GM19328 (cell line): ENCODE results near the gene SOX4.

Experiments
- ATAC-seq: cut with Tn5 transposase; IDR thresholded peaks from one replicate; pipeline ENCODE4 v1.9.1; 2021; ENCODE audit warnings: mild to moderate bottlenecking, moderate library complexity; ENCODE audit not compliant: unreplicated experiment

SOX4 gene

DNA sequence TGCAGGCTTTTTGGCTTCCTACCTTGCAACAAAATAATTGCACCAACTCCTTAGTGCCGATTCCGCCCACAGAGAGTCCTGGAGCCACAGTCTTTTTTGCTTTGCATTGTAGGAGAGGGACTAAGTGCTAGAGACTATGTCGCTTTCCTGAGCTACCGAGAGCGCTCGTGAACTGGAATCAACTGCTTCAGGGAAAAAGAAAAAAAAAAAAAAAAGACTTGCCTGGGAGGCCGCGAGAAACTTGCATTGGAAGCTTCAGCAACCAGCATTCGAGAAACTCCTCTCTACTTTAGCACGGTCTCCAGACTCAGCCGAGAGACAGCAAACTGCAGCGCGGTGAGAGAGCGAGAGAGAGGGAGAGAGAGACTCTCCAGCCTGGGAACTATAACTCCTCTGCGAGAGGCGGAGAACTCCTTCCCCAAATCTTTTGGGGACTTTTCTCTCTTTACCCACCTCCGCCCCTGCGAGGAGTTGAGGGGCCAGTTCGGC lies 420 bp downstream of the SOX4 start:
- ATAC-seq, result peak; percentile 10

DNA sequence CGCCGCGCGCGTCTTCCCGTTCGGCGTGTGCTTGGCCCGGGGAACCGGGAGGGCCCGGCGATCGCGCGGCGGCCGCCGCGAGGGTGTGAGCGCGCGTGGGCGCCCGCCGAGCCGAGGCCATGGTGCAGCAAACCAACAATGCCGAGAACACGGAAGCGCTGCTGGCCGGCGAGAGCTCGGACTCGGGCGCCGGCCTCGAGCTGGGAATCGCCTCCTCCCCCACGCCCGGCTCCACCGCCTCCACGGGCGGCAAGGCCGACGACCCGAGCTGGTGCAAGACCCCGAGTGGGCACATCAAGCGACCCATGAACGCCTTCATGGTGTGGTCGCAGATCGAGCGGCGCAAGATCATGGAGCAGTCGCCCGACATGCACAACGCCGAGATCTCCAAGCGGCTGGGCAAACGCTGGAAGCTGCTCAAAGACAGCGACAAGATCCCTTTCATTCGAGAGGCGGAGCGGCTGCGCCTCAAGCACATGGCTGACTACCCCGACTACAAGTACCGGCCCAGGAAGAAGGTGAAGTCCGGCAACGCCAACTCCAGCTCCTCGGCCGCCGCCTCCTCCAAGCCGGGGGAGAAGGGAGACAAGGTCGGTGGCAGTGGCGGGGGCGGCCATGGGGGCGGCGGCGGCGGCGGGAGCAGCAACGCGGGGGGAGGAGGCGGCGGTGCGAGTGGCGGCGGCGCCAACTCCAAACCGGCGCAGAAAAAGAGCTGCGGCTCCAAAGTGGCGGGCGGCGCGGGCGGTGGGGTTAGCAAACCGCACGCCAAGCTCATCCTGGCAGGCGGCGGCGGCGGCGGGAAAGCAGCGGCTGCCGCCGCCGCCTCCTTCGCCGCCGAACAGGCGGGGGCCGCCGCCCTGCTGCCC lies 1.1 kb downstream of the SOX4 start:
- ATAC-seq, result peak; percentile 13

DNA sequence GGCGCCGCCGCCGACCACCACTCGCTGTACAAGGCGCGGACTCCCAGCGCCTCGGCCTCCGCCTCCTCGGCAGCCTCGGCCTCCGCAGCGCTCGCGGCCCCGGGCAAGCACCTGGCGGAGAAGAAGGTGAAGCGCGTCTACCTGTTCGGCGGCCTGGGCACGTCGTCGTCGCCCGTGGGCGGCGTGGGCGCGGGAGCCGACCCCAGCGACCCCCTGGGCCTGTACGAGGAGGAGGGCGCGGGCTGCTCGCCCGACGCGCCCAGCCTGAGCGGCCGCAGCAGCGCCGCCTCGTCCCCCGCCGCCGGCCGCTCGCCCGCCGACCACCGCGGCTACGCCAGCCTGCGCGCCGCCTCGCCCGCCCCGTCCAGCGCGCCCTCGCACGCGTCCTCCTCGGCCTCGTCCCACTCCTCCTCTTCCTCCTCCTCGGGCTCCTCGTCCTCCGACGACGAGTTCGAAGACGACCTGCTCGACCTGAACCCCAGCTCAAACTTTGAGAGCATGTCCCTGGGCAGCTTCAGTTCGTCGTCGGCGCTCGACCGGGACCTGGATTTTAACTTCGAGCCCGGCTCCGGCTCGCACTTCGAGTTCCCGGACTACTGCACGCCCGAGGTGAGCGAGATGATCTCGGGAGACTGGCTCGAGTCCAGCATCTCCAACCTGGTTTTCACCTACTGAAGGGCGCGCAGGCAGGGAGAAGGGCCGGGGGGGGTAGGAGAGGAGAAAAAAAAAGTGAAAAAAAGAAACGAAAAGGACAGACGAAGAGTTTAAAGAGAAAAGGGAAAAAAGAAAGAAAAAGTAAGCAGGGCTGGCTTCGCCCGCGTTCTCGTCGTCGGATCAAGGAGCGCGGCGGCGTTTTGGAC lies 2.0 kb downstream of the SOX4 start:
- peak; percentile 19 for ATAC-seq

DNA sequence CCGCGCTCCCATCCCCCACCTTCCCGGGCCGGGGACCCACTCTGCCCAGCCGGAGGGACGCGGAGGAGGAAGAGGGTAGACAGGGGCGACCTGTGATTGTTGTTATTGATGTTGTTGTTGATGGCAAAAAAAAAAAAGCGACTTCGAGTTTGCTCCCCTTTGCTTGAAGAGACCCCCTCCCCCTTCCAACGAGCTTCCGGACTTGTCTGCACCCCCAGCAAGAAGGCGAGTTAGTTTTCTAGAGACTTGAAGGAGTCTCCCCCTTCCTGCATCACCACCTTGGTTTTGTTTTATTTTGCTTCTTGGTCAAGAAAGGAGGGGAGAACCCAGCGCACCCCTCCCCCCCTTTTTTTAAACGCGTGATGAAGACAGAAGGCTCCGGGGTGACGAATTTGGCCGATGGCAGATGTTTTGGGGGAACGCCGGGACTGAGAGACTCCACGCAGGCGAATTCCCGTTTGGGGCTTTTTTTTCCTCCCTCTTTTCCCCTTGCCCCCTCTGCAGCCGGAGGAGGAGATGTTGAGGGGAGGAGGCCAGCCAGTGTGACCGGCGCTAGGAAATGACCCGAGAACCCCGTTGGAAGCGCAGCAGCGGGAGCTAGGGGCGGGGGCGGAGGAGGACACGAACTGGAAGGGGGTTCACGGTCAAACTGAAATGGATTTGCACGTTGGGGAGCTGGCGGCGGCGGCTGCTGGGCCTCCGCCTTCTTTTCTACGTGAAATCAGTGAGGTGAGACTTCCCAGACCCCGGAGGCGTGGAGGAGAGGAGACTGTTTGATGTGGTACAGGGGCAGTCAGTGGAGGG lies 2.8 kb downstream of the SOX4 start:
- no peak for ATAC-seq

DNA sequence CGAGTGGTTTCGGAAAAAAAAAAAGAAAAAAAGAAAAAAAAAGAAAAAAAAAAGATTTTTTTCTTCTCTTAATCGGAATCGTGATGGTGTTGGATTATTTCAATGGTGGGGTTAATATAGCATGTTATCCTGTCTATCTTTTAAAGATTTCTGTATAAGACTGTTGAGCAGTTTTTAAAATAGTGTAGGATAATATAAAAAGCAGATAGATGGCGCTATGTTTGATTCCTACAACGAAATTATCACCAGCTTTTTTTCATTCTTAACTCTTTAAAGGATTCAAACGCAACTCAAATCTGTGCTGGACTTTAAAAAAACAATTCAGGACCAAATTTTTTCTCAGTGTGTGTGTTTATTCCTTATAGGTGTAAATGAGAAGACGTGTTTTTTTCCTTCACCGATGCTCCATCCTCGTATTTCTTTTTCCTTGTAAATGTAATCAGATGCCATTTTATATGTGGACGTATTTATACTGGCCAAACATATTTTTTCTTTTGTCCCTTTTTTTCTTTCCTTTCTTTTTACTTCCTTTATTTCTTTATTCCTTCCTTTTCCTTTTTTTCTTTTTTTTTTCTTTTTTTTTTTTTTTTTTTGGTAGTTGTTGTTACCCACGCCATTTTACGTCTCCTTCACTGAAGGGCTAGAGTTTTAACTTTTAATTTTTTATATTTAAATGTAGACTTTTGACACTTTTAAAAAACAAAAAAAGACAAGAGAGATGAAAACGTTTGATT lies 3.6 kb downstream of the SOX4 start:
- no peak for ATAC-seq

DNA sequence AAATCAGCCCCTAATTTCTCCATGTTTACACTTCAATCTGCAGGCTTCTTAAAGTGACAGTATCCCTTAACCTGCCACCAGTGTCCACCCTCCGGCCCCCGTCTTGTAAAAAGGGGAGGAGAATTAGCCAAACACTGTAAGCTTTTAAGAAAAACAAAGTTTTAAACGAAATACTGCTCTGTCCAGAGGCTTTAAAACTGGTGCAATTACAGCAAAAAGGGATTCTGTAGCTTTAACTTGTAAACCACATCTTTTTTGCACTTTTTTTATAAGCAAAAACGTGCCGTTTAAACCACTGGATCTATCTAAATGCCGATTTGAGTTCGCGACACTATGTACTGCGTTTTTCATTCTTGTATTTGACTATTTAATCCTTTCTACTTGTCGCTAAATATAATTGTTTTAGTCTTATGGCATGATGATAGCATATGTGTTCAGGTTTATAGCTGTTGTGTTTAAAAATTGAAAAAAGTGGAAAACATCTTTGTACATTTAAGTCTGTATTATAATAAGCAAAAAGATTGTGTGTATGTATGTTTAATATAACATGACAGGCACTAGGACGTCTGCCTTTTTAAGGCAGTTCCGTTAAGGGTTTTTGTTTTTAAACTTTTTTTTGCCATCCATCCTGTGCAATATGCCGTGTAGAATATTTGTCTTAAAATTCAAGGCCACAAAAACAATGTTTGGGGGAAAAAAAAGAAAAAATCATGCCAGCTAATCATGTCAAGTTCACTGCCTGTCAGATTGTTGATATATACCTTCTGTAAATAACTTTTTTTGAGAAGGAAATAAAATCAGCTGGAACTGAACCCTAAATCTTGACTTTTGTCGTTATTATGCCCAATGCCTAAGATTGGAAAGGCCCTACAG lies 4.5 kb downstream of the SOX4 start:
- no peak for ATAC-seq

DNA sequence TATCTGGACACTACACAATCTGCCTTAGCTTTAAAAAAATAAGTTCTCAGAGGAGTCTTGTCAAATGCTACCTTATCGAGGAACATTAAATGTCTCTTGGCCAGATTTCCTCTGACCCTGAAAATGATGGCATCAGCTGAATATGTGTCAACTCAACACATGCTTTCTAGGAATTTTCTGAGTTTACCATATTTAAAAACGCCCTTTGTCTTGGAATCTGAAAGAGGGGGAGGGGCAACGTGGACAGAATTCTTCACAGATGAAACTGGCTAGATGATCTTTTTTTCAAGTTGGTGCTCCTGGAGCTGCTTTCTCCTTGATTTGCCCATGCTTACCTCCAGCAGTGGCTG lies 5.1 kb downstream of the SOX4 start:
- no peak for ATAC-seq

DNA sequence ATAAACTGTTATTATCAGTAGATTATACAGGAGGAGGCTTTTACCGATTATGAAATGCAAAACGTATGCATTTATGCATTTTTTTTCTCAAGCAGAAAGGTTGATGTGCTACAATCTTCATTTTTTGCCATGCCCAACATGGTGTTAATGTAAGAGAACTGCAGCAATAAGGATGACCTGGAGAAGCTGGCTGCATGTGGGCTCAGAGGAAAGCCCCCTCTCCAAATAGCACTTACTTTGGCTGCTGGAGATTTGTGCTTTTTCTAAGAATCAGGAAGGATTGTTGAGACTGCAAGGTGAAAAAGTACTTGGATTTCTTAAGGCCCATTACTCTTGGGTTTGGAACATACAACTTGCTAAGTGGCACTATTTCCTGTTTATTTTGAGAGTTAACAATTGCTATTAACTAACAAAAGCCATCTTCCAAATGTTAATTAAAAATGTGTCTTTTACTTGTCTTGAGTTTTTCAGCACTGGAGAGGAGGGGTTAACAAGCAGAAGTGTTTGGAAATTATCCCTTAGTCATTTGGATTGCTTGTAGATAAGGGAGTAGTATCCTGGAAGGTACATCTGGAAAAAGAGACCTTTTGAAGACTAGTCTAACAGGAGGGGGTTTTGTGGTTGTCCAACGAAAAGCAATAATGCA lies 5.6 kb downstream of the SOX4 start:
- no peak for ATAC-seq

DNA sequence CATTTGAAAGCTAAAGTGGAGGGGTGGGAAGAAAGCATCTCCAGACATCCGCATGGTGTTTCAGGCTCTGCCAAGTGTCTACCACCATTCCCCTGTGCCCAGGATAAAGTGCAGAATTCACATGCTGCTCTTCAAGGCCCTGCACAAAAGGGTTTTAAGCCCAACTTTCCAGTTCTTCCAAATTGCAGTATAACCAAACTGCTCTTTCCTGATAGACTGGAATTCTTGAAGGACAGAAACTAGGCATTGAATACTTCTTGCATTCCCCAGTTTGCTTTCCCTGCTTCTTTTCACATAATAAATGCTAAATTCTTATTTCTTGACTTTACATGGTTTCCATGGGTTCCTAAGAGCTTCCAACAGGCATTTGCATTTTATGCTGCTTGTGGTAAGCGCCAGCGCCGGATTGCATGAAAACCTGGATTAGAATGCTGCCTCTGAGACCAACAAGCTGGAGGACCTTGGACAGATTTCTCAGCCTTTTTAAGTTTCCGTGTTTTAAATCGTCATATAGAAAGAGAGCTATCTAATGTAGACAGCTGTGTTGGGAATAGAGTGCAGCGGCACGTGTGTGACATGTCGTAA lies 7.9 kb downstream of the SOX4 start:
- ATAC-seq, result no peak

DNA sequence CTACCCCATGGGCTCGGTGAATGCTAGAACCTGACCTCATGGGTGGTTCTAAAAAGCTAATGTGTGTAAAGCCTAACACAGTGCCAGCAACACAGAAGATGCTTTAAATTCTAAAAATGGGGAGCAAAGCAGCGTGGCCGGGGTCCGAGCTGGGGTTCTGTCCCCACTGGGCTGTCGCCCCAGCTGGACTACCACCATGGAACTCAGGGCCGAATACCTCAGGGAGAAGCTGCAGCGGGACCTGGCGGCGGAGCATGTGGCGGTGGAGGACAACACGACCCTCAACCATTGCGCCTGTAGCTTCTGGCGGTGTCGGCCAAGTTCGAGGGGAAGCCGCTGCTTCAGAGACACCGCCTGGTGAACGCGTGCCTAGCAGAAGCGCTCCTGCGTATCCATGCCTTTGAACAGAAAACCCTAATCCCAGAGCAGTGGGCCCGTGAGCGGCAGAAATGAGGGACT lies 8.4 kb downstream of the SOX4 start:
- no peak for ATAC-seq

DNA sequence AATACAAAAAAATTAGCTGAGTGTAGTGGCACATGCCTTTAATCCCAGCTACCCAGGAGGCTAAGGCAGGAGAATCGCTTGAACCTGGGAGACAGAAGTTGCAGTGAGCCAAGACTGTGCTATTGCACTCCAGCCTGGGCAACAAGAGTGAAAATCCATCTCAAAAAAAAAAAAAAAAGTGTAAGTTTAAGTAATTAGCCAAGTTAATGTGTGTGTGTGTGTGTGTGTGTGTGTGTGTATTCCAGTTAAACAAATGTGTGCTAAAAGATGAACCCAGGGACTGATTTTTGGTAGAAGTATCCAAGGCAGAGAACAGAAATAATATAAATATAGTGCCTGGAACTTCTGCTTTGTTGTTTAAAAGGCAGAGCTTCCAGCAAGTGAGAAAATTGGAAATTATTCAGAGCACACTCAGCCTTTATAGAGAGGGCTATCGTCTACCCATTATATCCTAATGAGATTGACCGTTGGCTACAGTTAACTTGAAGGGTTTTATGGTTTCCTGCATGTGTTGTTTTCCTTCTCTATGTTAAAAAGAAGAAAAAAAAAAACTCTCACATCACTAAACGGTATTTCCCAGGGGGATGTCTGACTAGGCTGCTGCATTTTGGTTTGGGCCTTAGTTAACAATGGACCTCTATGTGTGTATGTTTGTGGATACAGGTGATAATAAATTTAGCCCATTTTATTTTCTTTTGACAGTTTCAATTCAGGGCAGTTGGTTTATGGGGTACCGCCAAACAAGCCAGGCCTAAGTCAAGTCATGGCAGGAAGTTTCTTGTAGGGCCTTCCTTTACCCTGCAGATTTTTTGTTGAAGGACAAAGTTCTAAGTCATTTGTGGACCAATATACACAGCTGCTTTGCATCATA lies 9.8 kb downstream of the SOX4 start:
- ATAC-seq, result no peak

DNA sequence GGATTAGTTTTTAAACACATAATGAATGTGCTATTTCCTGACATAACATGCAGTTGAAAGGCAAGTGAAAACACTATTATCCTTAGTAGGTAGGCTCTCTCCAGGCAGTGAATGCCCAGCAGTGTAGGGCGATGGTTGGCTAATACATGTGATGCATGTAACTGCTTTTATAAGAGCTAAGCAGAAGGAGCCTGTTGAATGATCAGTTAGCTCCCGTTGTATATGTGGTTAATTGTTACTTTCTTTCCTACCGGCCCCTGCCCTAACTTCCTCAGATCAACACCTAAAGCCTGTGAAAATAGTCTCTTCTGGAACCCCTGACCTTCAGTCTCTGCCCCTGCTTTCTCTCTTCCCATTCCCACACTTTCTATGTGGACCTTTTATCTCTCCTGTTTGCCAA lies 10.5 kb downstream of the SOX4 start:
- no peak for ATAC-seq

DNA sequence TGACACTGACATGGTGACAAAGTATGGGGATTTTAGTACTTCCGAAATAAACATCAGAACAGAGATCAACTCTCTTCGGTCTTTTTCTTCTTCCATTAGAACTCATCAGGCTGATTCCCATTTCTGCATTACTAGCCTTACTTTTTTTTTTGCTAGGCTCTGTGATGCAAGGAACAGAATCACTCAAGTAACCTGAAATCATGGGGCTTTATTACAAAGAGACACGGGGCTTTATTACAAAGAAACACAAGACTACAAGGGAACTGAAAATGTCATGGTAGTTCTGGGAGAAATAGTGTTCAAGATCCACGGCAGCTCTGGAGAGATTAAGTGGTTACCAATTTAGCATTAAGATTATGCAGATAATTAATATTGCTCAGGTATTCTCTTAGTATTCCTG lies 11.6 kb downstream of the SOX4 start:
- ATAC-seq, result no peak

DNA sequence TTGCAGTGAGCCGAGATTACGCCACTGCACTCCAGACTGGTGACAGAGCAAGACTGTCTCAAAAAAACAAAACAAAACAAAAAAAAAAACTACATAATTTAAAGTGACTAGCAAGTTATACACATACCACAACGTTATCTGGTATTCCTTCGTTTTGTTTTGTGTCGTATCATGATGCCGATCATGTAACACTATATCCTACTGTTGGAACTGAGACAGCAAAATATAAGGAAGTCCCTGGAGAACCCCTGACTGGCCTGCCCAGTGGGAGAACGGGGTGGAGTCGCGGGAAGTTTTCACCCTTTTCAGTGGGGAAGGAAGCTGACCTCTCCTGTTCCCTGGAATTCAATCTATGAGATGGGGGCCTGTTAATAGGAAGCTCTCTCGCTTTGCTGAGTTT lies 15.1 kb downstream of the SOX4 start:
- ATAC-seq, result no peak

DNA sequence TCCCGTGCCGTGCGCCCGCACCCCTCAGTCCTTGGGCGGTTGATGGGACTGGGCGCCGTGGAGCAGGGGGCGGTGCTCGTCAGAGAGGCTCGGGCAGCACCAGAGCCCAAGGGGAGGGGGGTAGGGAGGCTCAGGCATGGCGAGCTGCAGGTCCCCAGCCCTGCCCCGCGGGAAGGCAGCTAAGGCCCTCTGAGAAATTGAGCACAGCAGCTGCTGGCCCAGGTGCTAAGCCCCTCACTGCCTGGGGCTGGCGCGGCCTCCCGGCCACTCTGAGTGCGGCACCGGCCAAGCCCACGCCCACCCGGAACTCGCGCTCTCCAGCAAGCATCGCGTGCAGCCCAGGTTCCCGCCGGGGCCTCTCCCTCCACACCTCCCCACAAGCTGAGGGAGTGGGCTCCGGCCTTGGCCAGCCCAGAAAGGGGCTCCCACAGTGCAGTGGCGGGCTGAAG lies 16.4 kb downstream of the SOX4 start:
- ATAC-seq, result no peak

DNA sequence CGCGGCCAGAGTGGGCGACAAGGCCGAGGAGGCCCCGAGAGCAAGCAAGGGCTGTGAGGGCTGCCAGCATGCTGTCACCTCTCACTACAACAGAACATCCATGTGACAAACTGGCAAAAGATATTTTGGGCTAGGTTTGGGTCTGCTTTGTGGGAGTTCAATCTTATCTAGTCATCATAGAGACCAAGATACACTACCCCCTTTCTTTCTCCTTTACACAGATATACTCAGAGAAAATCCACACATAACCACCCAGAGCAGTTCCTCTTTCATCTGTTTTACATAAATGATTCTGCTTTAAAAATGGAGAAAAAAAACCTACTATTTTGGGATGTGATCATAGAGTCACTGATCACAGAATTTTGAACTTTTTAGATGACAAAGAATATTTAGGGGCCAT lies 16.8 kb downstream of the SOX4 start:
- peak; percentile 94 for ATAC-seq

DNA sequence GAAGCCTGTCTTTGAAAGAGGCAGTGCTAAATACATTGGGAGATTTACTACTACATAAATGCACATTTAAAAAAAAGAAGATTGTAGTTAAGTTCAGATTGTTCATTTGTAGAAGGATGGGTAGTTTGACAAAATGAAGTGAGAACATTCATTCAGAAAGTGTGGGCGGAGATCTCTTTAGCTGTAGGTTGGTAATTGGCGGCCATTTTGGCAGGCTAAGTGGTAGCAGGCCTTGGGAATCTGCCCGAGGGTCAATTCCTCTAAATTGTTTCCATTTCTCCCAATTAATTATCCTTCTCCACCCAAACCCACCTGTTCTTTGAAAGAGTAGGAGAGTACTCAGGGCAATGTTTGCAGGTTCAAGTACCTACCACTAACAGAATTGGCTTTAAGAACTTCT lies 17.9 kb downstream of the SOX4 start:
- no peak for ATAC-seq
